Neural cell (in vitro differentiated cells): ENCODE results near the gene FAM53C. TPM values are rescaled to one million over a fixed set of nuclear protein-coding genes. Genes with fewer than 3 reads are reported as not detected.

Experiments
- H2AFZ ChIP-seq: fragments of 200-600, 300-800 bp; sonication (generic), shearing (Covaris generic); 2 replicates; pipeline ENCODE4 v1.6.0; 2014; ENCODE audit warnings: low read depth, mild to moderate bottlenecking, antibody characterized with exemption, low read length, moderate library complexity
- H3F3A ChIP-seq: fragments of 200-600 bp; shearing (Covaris generic); 2 replicates; pipeline ENCODE4 v1.6.1; 2016; ENCODE audit warnings: mild to moderate bottlenecking, moderate library complexity, mixed read lengths, antibody characterized with exemption, low read length; ENCODE audit not compliant: insufficient read depth, poor library complexity, severe bottlenecking
- H3K27ac ChIP-seq: fragments of 200-600, 300-800 bp; sonication (generic), shearing (Covaris generic); 2 replicates; pipeline ENCODE4 v1.5.1; 2014; ENCODE audit warnings: mild to moderate bottlenecking, low read length, moderate library complexity
- H3K27me3 ChIP-seq: fragments of 300-800, 200-600 bp; sonication (generic), shearing (Covaris generic); 2 replicates; pipeline ENCODE4 v1.6.0; 2014; ENCODE audit warnings: mild to moderate bottlenecking, low read depth, low read length, moderate library complexity; ENCODE audit not compliant: insufficient read depth
- H3K36me3 ChIP-seq: fragments of 300-800, 200-600 bp; sonication (generic), shearing (Covaris generic); 2 replicates; pipeline ENCODE4 v1.5.1; 2014; ENCODE audit warnings: mild to moderate bottlenecking, antibody characterized with exemption, low read length, moderate library complexity; ENCODE audit not compliant: insufficient read depth
- H3K4me2 ChIP-seq: fragments of 300-800, 200-600 bp; sonication (generic), shearing (Covaris generic); 2 replicates; pipeline ENCODE4 v1.6.0; 2014; ENCODE audit warnings: mild to moderate bottlenecking, low read length
- H3K4me3 ChIP-seq: fragments of 300-800, 200-600 bp; sonication (generic), shearing (Covaris generic); 2 replicates; pipeline ENCODE4 v1.5.1; 2014; ENCODE audit warnings: mild to moderate bottlenecking, low read length, moderate library complexity
- H3K79me2 ChIP-seq: fragments of 200-600 bp; shearing (Covaris generic); replicated peaks from 2 replicates; pipeline ENCODE4 v1.6.0; 2014; ENCODE audit warnings: mild to moderate bottlenecking, low read length, moderate library complexity; ENCODE audit not compliant: insufficient read depth
- H3K9ac ChIP-seq: fragments of 300-800, 200-600 bp; sonication (generic), shearing (Covaris generic); 2 replicates; pipeline ENCODE4 v1.6.1; 2016; ENCODE audit warnings: mild to moderate bottlenecking, low read length, mixed read lengths
- H3K9me2 ChIP-seq: fragments of 200-600 bp; shearing (Covaris generic); 2 replicates; pipeline ENCODE4 v1.6.1; 2016; ENCODE audit warnings: mild to moderate bottlenecking, low read length, mixed read lengths; ENCODE audit not compliant: insufficient read depth
- H3K9me3 ChIP-seq: fragments of 200-600, 300-800 bp; sonication (generic), shearing (Covaris generic); 2 replicates; pipeline ENCODE4 v1.6.1; 2016; ENCODE audit warnings: mild to moderate bottlenecking, mixed run types, low read length, moderate library complexity, mixed read lengths
- H4K20me1 ChIP-seq: fragments of 200-600 bp; shearing (Covaris generic); 2 replicates; pipeline ENCODE4 v1.6.1; 2016; ENCODE audit warnings: mild to moderate bottlenecking, mixed run types; ENCODE audit not compliant: insufficient read depth
- EP300 ChIP-seq: fragments of 450-650 bp; conservative IDR thresholded peaks from 2 replicates; pipeline ENCODE4 v1.6.1; 2014; ENCODE audit warnings: antibody characterized with exemption, mild to moderate bottlenecking, moderate library complexity; ENCODE audit not compliant: poor library complexity, severe bottlenecking
- EZH2 ChIP-seq: fragments of 200-600, 300-800 bp; shearing (Covaris generic), sonication (generic); IDR thresholded peaks from 2 replicates; pipeline ENCODE4 v1.6.1; 2014; ENCODE audit warnings: antibody characterized with exemption, low read length, borderline replicate concordance, mild to moderate bottlenecking; ENCODE audit not compliant: insufficient read depth, poor library complexity, severe bottlenecking
- MXI1 ChIP-seq: fragments of 450-650 bp; conservative IDR thresholded peaks from 2 replicates; pipeline ENCODE4 v1.6.1; 2014; ENCODE audit warnings: antibody characterized with exemption, mild to moderate bottlenecking; ENCODE audit not compliant: poor library complexity, severe bottlenecking
- POLR2AphosphoS5 ChIP-seq: IDR thresholded peaks from 2 replicates; pipeline ENCODE4 v1.6.1; 2012
- RAD21 ChIP-seq: fragments of 450-650 bp; conservative IDR thresholded peaks from 2 replicates; pipeline ENCODE4 v1.6.1; 2014; ENCODE audit warnings: antibody characterized with exemption, mild to moderate bottlenecking, moderate library complexity
- REST ChIP-seq: IDR thresholded peaks from 2 replicates; pipeline ENCODE4 v1.6.1; 2012; ENCODE audit warnings: borderline replicate concordance
- SMC3 ChIP-seq: fragments of 450-650 bp; conservative IDR thresholded peaks from 2 replicates; pipeline ENCODE4 v1.6.1; 2014; ENCODE audit warnings: antibody characterized with exemption, mild to moderate bottlenecking, moderate library complexity; ENCODE audit not compliant: poor library complexity
- TAF1 ChIP-seq: IDR thresholded peaks from 2 replicates; pipeline ENCODE4 v1.6.1; 2012; ENCODE audit warnings: low read depth
- polyA plus RNA-seq: library from polyadenylated mRNA; depleted of rRNA; stranded (reverse); fragments of >200 nt; gene quantifications from 2 replicates; pipeline ENCODE4 v1.2.3, GENCODE V29; 2014
- TF ChIP-seq, protein P1 (sequence below): fragments of 450-650 bp; IDR thresholded peaks from 2 replicates; pipeline ENCODE4 v1.5.1; 2014; ENCODE audit warnings: antibody characterized with exemption, mild to moderate bottlenecking, moderate library complexity; ENCODE audit not compliant: poor library complexity, severe bottlenecking

FAM53C gene
- polyA plus RNA-seq, 1 donor from 2014 or later = 44.2 TPM

DNA sequence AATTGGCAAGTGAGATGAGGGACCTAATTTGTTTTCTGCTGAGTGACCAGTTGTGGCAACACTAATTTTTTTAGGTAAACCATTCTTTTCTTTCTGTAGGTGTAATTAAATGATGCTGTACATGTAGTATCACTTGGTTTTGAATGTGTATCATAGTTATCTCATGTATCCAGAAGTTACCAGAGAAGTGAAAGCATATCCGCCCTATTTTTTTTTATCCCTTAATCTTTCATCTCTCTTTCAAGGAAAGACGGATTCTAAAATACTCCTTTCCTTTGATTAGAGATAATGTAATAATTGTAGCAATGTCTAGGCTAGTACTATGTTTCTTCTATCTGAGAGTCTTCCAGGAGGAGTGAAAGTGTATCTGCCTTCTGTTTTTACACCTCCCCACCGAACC is 21.6 kb downstream of the FAM53C start:
- H3K9me3 ChIP-seq = no peaks in the 10 kb centered on the region
- no peak overlapping the region for H3K9ac ChIP-seq
- H3K4me2 ChIP-seq = no peak overlapping the region
- H3F3A ChIP-seq = no peaks in the 10 kb centered on the region
- H2AFZ ChIP-seq = no peak overlapping the region
- no peaks in the 10 kb centered on the region for H3K9me2 ChIP-seq
- H3K27ac ChIP-seq = no peak overlapping the region
- H3K4me3 ChIP-seq = no peak overlapping the region
- no peaks in the 10 kb centered on the region for H3K27me3 ChIP-seq
- no peak for TF ChIP-seq REST
- no peak for TF ChIP-seq TAF1
- TF ChIP-seq, protein P1, sequence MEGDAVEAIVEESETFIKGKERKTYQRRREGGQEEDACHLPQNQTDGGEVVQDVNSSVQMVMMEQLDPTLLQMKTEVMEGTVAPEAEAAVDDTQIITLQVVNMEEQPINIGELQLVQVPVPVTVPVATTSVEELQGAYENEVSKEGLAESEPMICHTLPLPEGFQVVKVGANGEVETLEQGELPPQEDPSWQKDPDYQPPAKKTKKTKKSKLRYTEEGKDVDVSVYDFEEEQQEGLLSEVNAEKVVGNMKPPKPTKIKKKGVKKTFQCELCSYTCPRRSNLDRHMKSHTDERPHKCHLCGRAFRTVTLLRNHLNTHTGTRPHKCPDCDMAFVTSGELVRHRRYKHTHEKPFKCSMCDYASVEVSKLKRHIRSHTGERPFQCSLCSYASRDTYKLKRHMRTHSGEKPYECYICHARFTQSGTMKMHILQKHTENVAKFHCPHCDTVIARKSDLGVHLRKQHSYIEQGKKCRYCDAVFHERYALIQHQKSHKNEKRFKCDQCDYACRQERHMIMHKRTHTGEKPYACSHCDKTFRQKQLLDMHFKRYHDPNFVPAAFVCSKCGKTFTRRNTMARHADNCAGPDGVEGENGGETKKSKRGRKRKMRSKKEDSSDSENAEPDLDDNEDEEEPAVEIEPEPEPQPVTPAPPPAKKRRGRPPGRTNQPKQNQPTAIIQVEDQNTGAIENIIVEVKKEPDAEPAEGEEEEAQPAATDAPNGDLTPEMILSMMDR = no peak
- no peak for TF ChIP-seq RAD21
- no peak for TF ChIP-seq SMC3
- no peak for TF ChIP-seq POLR2AphosphoS5
- TF ChIP-seq EP300 = no peak
- no peak for TF ChIP-seq MXI1
- no peak for TF ChIP-seq EZH2
- no peaks in the 10 kb centered on the region for H4K20me1 ChIP-seq
- peaks cover 78% of the 10 kb centered on the region for H3K79me2 ChIP-seq
- H3K36me3 ChIP-seq = no peaks in the 10 kb centered on the region

GRCh38 chr5:138360941-138361452 is 22.9 kb downstream of the FAM53C start:
- H2AFZ ChIP-seq = no peak overlapping the region
- no peaks in the 10 kb centered on the region for H4K20me1 ChIP-seq
- H3K79me2 ChIP-seq = peaks cover 77% of the 10 kb centered on the region
- TF ChIP-seq TAF1 (no peak), POLR2AphosphoS5 (no peak), SMC3 (no peak), RAD21 (no peak), EZH2 (no peak), MXI1 (no peak), REST (no peak), EP300 (no peak)
- TF ChIP-seq, protein P1 = no peak
- no peak overlapping the region for H3K4me3 ChIP-seq
- no peaks in the 10 kb centered on the region for H3F3A ChIP-seq
- no peaks in the 10 kb centered on the region for H3K27me3 ChIP-seq
- no peak overlapping the region for H3K9ac ChIP-seq
- H3K9me2 ChIP-seq = no peaks in the 10 kb centered on the region
- H3K9me3 ChIP-seq = no peaks in the 10 kb centered on the region
- H3K27ac ChIP-seq = no peak overlapping the region
- no peak overlapping the region for H3K4me2 ChIP-seq
- no peaks in the 10 kb centered on the region for H3K36me3 ChIP-seq
